ENCODE data around the gene POLD3.
A peak's percentile ranks its signal among the peaks of the same experiment; 100 is the strongest.

POLD3 gene

GRCh38 chr11:74592441-74593362 lies at the start of gene POLD3:
Gene POLD3 (plus strand): TSS chr11:74592582. CDS start chr11:74592659, 77 bp downstream.
- peak; percentile 96 for DNase-seq

- DNase-seq: no peak
Observed at GRCh38 chr11:74543991-74544390, 48.4 kb upstream of the POLD3 start.

GRCh38 chr11:74546752-74547151 lies 45.6 kb upstream of the POLD3 start:
- no peak for DNase-seq

DNA sequence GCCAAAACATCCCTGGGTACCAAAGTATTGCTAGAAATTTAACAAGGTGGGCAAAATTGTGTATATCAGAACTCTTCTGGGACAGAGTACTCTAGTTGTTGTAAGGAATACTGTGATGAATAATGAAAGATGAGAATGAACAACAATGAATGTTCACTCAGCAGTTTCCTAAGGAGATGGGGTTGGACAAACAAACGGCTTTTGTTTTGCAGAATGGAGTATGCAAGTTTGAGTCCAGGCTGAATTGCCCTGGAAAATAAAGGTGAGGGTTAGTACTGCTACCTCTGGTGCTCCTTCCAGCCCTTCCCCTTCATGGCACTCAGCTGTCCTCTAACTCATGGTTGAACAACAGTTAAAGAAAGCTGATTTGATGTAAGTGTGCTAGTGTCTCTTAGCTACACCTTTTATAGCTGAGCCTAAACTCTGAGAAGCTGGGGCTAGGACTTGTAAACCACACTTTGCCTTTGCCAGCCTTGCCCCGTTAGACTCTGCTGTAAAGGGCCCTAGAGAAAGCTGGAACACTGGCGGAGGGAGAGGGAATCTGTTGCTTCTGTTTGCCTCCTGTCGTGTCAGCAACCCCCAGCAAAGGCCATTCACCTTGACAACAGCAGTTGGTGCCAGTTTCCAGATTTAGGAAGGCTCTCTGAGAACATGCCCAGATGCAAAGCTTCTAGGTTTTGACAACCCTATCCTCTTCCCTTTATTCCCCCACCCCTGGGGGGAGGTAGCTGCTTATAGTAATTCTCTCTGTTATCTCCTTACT lies 41.2 kb upstream of the POLD3 start:
- no peak for DNase-seq

DNA sequence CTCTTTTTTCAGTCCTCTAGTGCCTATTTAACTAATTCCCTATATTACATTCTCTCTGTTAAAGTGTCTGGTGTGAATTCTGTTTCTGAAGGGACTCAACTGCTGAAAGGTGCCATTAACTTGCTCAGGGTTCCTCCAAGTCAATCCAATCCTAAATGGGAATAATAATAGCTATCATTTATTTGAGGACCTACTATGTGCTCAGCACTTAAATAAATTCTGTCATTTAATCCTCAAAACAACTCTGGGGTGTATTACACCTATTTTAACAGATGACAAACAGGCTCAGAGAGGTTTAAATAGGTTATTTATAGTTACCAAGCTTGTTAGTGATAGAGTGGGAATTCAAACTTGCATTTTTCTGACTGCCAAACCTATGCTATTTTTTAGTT lies 40.6 kb upstream of the POLD3 start:
- DNase-seq: no peak

DNA sequence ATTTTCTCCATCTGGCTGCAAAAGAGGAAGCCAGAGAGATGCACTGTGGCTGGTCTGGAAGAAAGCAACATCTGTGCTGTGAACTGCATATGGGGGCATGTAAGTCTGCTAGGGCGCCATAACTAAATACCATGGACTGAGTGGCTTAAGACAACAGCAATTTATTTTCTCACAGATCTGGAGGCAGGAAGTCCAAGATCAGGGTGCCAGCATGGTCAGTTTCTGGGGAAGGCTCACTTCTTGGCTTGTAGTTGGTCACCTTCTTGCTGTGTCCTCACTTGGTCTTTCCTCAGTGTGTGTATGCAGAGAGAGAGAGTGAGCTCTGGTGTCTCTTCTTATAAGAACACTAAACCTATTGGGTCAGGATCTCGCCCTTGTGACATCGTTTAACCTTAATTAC lies 34.9 kb upstream of the POLD3 start:
- DNase-seq: no peak

DNA sequence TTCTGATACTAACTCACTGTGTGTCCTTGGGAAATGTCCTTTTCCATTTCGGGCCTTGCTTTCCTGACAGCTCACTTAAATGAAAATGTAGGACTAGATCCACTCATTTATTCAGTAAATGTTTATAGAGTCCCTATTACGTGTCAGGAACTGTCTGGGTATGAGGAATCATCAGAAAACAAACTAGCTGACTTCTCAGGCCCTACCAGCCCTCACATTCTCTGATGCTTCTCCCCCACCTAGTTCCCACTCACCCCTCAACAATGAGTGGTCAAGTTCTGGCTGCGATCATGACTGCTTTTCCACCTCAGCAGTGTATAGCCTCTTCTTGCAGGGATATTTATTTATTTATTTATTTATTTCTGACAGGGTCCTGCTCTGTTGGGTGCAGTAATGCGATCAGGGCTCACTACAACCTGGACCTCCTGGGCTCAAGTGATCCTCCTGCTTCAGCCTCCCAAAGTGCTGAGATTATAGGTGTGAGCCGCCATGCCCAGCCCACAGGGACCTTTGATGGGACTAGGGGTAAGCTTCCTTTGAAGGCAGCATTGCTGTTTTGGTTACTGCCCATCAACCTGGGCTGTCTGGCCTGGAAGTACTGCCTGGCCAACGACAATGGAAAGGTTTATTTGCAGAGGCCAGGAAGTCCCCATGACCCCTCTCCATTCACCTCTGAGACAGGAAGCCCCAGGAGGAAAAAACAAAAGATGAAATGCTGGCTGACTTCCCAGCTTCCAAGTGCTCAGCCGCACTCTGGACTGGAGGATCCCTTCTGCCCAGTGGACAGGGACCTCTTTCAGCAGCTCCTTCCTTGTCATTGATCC lies 33.1 kb upstream of the POLD3 start:
- DNase-seq: no peak

GRCh38 chr11:74559934-74560309 lies 32.5 kb upstream of the POLD3 start:
- no peak for DNase-seq

GRCh38 chr11:74566146-74566960 lies 26.0 kb upstream of the POLD3 start:
- no peak for DNase-seq

DNA sequence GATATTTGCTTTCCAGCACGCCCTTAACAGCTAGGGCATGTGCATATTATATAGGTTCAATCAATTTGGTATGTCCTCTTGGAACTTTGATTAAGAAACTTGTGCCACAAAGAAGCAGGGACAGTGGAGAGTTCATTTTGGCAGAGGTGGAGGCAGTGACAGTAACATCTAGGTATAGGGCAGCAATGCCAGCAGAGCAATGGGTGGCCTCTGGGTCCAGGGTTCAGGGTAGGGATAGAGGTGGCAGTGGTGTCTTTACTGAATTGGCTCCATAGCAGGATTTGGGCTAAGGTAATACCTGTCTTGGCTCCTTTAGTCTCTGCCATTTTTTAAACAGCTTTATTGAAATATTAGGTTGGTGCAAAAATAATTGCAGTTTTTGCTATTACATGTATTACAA lies 24.4 kb upstream of the POLD3 start:
- no peak for DNase-seq

DNA sequence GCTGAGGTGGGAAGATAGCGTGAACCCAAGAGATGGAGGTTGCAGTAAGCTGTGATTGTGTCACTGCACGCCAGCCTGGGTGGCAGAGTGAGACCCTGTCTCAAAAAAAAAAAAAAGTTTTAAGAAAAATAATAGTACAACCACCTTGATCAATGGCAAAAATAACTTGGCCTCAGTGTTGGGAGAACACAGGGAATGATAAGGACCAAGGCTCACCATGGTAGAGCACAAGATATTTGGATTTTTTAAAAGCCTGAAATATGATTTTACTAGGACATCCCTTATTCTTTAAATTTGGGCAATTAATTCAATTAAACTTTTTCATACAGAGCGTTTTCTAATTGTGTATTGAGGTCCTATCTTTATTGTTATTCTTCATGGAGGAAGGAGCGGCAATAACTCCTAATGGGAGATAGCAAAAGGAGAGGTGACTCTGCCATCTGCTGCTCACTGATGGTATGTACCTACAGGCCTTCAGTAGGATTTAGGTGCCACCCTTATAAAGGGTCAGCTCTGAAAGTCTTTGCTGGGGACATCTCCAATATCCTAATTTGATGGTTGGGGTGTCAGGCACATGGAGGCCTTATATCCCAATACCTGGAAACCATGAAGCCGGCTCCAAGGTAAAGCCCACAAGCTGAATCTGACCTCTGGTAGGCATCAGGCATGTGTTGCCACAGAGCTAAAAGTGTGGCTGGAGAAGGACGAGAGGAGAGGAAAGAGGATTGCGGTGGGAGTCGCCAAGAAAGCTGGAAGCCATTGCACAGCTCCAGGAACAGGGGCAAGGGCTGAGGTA lies 21.9 kb upstream of the POLD3 start:
- DNase-seq: peak; percentile 59

DNA sequence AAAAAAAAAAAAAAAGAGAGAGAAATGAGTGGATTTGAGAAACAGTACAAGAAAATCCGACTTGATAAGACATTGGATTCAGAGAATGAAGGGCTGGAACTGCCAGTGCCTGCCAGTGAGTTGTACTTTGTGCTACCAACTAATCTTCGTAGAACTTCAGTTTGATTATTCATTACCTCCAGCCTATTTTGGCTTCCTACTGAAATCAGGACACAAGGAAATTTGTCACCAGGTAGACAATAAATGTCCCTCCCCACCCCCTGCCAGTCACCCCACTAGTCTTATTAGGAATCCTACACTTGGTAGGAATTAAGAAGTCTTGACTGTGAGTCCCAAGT lies 21.4 kb upstream of the POLD3 start:
- no peak for DNase-seq

DNA sequence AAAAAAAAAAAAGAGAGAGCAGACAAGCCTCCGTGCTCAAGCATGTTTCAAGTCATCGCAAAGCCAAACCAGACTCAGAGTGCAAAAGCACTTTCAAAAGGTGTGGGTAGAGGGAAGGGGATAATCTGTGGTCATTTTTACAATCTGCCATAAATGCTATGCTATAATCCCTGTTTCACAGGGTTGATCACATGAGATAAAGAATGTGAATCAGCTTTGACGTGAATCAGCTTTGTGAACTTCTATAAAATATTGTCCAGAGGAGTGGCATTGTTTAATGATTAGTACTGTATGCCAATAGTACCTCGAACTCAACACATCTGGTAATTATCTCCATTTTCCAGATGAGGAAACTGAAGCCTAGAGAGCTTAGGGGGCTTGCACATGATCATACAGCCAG lies 20.0 kb upstream of the POLD3 start:
- DNase-seq: no peak

DNA sequence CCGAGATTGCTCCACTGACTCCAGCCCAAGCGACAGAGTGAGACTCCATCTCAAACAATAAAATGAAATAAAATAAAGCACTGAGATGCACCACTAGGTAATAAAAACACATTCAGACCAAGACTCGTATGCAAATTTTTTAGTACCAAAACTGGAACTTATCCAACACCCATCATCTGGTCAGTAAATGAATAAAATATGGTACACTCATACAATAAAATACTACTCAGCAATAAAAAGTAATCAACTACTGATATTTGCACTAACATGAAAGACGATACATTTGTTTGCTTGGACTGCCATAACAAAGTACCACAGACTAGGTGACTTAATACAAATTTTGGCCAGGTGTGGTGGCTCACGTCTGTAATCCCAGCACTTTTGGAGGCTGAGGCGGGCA lies 17.8 kb upstream of the POLD3 start:
- no peak for DNase-seq

DNA sequence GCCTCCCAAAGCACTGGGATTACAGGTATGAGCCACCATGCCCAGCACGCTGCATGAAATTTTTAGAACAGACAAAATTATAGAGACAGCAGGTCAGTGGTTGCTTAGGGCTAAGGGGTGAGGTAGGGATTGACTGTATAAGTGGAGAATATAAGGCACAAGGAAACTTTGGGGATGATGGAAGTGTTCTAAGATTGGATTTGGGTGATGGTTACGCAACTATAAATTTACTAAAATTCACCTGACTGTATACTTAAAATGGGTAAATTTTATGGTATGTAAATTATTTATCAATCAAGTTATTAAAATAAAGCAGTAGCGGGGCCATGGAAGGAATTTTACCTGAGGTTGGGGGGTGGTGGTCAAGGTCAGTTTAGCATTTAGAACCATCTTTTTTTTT lies 16.4 kb upstream of the POLD3 start:
- DNase-seq: no peak

DNA sequence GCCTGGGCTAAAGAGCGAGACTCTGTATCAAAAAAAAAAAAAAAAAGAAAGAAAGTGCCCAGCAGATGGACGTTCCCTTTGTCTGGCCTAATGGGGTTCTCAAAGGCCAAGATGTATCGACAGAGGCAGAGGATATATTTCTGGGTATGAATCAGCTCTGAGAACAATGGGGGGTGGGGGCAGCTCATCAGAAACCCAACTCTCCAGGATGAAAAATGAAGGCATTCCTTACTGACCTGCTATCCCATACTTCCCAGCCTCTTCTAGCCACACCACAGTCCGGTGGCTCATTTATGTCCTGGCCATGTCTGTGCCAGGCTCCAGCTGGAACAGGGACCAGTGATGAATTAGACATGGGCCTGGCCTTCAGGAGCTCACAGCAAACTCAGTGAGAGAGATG lies 15.2 kb upstream of the POLD3 start:
- no peak for DNase-seq

- peak; percentile 61 for DNase-seq
Observed at GRCh38 chr11:74577624-74578396, 14.6 kb upstream of the POLD3 start.

DNA sequence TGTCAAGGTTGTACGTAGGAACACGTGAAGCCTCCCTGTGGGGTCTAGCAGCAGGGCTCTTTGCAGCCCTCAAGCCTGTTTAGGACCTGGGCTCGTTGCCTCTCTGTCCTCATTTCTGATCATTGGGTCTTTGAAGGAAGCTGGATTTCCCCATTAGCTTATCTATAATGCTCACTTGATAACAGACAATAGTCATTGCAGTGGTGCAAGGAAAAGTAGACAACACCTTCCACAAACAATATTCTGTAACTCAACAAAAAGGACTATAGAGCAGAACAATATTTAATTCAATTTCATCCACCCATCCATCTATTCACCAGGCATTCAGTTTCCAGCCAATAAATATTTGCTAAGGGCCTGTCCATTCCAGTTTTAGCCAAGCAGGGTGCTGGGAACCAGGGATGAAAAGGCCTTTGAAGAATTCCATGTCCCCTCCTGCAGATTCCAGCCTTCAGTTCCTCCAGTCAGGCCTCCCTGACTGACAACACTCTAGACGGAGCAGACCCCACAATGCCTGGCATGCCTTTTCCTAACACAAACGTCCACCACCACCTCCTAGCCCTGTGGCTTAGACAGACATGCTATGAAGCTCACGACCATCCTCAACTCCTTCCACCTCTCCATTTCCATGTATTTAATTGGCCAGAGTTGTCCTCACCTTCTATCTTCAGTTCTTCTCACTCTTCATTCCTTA lies 12.7 kb upstream of the POLD3 start:
- DNase-seq: no peak

- DNase-seq: no peak
Observed at GRCh38 chr11:74581954-74582547, 10.3 kb upstream of the POLD3 start.
